ENCODE results near the gene PIGW. TPM values are rescaled to one million over a fixed set of nuclear protein-coding genes. Genes with fewer than 3 reads are reported as not detected.
"Not testable (repeated sequence)": the region's sequence is repeated elsewhere in the genome, so short reads cannot be mapped to it uniquely, and the experiment has no call there.

The PIGW gene
- polyA plus RNA-seq, 1 donor from 2014 or later, result 7.9 TPM

- no peaks in the 10 kb centered on the region for H3K27me3 Mint-ChIP-seq
- H3K4me3 Mint-ChIP-seq, result no peak overlapping the region
- H3K36me3 Mint-ChIP-seq, result peaks cover 6% of the 10 kb centered on the region
- H3K4me1 Mint-ChIP-seq, result peaks cover 0 to 5% (median 2%) of the 10 kb centered on the region in 3 donors
- no peaks in the 10 kb centered on the region for H3K9me3 Mint-ChIP-seq
- no peak overlapping the region for H3K27ac Mint-ChIP-seq
Observed at GRCh38 chr17:36503456-36504155, 31.2 kb upstream of the PIGW start.

- no peaks in the 10 kb centered on the region for H3K9me3 Mint-ChIP-seq
- H3K27ac Mint-ChIP-seq, result no peak overlapping the region
- peaks cover 6% of the 10 kb centered on the region for H3K36me3 Mint-ChIP-seq
- H3K4me3 Mint-ChIP-seq, result no peak overlapping the region
- H3K27me3 Mint-ChIP-seq, result no peaks in the 10 kb centered on the region
- H3K4me1 Mint-ChIP-seq, result peaks cover 0 to 5% (median 2%) of the 10 kb centered on the region in 3 donors
Observed at GRCh38 chr17:36504156-36504545, 30.6 kb upstream of the PIGW start.

- Mint-ChIP-seq H3K4me1 (peaks cover 0 to 5% (median 2%) of the 10 kb centered on the region in 3 donors), H3K36me3 (peaks cover 6% of the 10 kb centered on the region), H3K4me3 (no peak overlapping the region), H3K27ac (no peak overlapping the region), H3K9me3 (no peaks in the 10 kb centered on the region), H3K27me3 (no peaks in the 10 kb centered on the region)
Observed at GRCh38 chr17:36505171-36505570, 29.6 kb upstream of the PIGW start.

- no peak overlapping the region for H3K4me3 Mint-ChIP-seq
- no peak overlapping the region for H3K27ac Mint-ChIP-seq
- peaks cover 6% of the 10 kb centered on the region for H3K36me3 Mint-ChIP-seq
- H3K9me3 Mint-ChIP-seq, result no peaks in the 10 kb centered on the region
- peaks cover 0 to 5% (median 2%) of the 10 kb centered on the region in 3 donors for H3K4me1 Mint-ChIP-seq
- no peaks in the 10 kb centered on the region for H3K27me3 Mint-ChIP-seq
Observed at GRCh38 chr17:36506249-36506826, 28.4 kb upstream of the PIGW start.

- Mint-ChIP-seq H3K27ac (no peak overlapping the region), H3K4me1 (peaks cover 0 to 5% (median 2%) of the 10 kb centered on the region in 3 donors), H3K36me3 (peaks cover 6% of the 10 kb centered on the region), H3K4me3 (no peak overlapping the region), H3K9me3 (no peaks in the 10 kb centered on the region), H3K27me3 (no peaks in the 10 kb centered on the region)
Observed at GRCh38 chr17:36506831-36507230, 28.0 kb upstream of the PIGW start.

- Mint-ChIP-seq H3K4me3 (no peak overlapping the region), H3K27ac (no peak overlapping the region), H3K4me1 (peaks cover 0 to 5% (median under 1%) of the 10 kb centered on the region in 3 donors), H3K36me3 (peaks cover 6% of the 10 kb centered on the region), H3K9me3 (no peaks in the 10 kb centered on the region), H3K27me3 (no peaks in the 10 kb centered on the region)
Observed at GRCh38 chr17:36507266-36507665, 27.5 kb upstream of the PIGW start.

- not testable (repeated sequence) for H3K4me1 Mint-ChIP-seq, H3K9me3 Mint-ChIP-seq, H3K4me3 Mint-ChIP-seq, H3K36me3 Mint-ChIP-seq, H3K27me3 Mint-ChIP-seq, H3K27ac Mint-ChIP-seq
Observed at GRCh38 chr17:36508439-36508838, 26.3 kb upstream of the PIGW start.

GRCh38 chr17:36509272-36509985 is 25.4 kb upstream of the PIGW start:
- H3K27ac Mint-ChIP-seq, result no peak overlapping the region
- H3K4me1 Mint-ChIP-seq, result no peaks in the 10 kb centered on the region
- no peaks in the 10 kb centered on the region for H3K27me3 Mint-ChIP-seq
- no peak overlapping the region for H3K4me3 Mint-ChIP-seq
- no peaks in the 10 kb centered on the region for H3K9me3 Mint-ChIP-seq
- H3K36me3 Mint-ChIP-seq, result peaks cover 6% of the 10 kb centered on the region

- Mint-ChIP-seq H3K4me3 (no peak overlapping the region), H3K27ac (no peak overlapping the region), H3K36me3 (peaks cover 8% of the 10 kb centered on the region), H3K4me1 (no peaks in the 10 kb centered on the region), H3K27me3 (no peaks in the 10 kb centered on the region), H3K9me3 (no peaks in the 10 kb centered on the region)
Observed at GRCh38 chr17:36510636-36511035, 24.2 kb upstream of the PIGW start.

- H3K9me3 Mint-ChIP-seq, result no peaks in the 10 kb centered on the region
- no peaks in the 10 kb centered on the region for H3K27me3 Mint-ChIP-seq
- peaks cover 8% of the 10 kb centered on the region for H3K36me3 Mint-ChIP-seq
- no peak overlapping the region for H3K27ac Mint-ChIP-seq
- no peak overlapping the region for H3K4me3 Mint-ChIP-seq
- H3K4me1 Mint-ChIP-seq, result no peaks in the 10 kb centered on the region
Observed at GRCh38 chr17:36511216-36511615, 23.6 kb upstream of the PIGW start.

- peaks cover 0 to 3% (median 0%) of the 10 kb centered on the region in 3 donors for H3K4me1 Mint-ChIP-seq
- H3K27me3 Mint-ChIP-seq, result no peaks in the 10 kb centered on the region
- no peak overlapping the region for H3K4me3 Mint-ChIP-seq
- peaks cover 8% of the 10 kb centered on the region for H3K36me3 Mint-ChIP-seq
- no peak overlapping the region for H3K27ac Mint-ChIP-seq
- H3K9me3 Mint-ChIP-seq, result no peaks in the 10 kb centered on the region
Observed at GRCh38 chr17:36512641-36513040, 22.1 kb upstream of the PIGW start.

GRCh38 chr17:36514856-36515255 is 19.9 kb upstream of the PIGW start:
- H3K27ac Mint-ChIP-seq, result no peak overlapping the region
- no peak overlapping the region for H3K4me3 Mint-ChIP-seq
- no peaks in the 10 kb centered on the region for H3K9me3 Mint-ChIP-seq
- peaks cover 7% of the 10 kb centered on the region for H3K36me3 Mint-ChIP-seq
- H3K27me3 Mint-ChIP-seq, result no peaks in the 10 kb centered on the region
- H3K4me1 Mint-ChIP-seq, result peaks cover 7 to 8% (median 7%) of the 10 kb centered on the region in 3 donors

GRCh38 chr17:36515837-36516236 is 18.9 kb upstream of the PIGW start:
- H3K4me3 Mint-ChIP-seq, result no peak overlapping the region
- H3K4me1 Mint-ChIP-seq, result peaks cover 7 to 8% (median 7%) of the 10 kb centered on the region in 3 donors
- peaks cover 0 to 3% (median 0%) of the 10 kb centered on the region in 3 donors for H3K9me3 Mint-ChIP-seq
- no peak overlapping the region for H3K27ac Mint-ChIP-seq
- H3K27me3 Mint-ChIP-seq, result no peaks in the 10 kb centered on the region
- H3K36me3 Mint-ChIP-seq, result peaks cover 7% of the 10 kb centered on the region

GRCh38 chr17:36523113-36523512 is 11.7 kb upstream of the PIGW start:
- peaks cover 4 to 8% (median 7%) of the 10 kb centered on the region in 3 donors for H3K4me1 Mint-ChIP-seq
- no peak overlapping the region for H3K4me3 Mint-ChIP-seq
- peaks cover 3% of the 10 kb centered on the region for H3K36me3 Mint-ChIP-seq
- H3K27me3 Mint-ChIP-seq, result no peaks in the 10 kb centered on the region
- peaks cover 0 to 3% (median 0%) of the 10 kb centered on the region in 3 donors for H3K9me3 Mint-ChIP-seq
- H3K27ac Mint-ChIP-seq, result no peak overlapping the region

GRCh38 chr17:36524428-36524876 is 10.3 kb upstream of the PIGW start:
- H3K36me3 Mint-ChIP-seq, result peaks cover 3% of the 10 kb centered on the region
- peaks cover 0 to 3% (median 0%) of the 10 kb centered on the region in 3 donors for H3K9me3 Mint-ChIP-seq
- H3K4me3 Mint-ChIP-seq, result no peak overlapping the region
- H3K4me1 Mint-ChIP-seq, result peaks cover 0 to 2% (median 0%) of the 10 kb centered on the region in 3 donors
- no peaks in the 10 kb centered on the region for H3K27me3 Mint-ChIP-seq
- no peak overlapping the region for H3K27ac Mint-ChIP-seq
